Measurements from ENCODE around the gene PKIG.

The PKIG gene

DNA sequence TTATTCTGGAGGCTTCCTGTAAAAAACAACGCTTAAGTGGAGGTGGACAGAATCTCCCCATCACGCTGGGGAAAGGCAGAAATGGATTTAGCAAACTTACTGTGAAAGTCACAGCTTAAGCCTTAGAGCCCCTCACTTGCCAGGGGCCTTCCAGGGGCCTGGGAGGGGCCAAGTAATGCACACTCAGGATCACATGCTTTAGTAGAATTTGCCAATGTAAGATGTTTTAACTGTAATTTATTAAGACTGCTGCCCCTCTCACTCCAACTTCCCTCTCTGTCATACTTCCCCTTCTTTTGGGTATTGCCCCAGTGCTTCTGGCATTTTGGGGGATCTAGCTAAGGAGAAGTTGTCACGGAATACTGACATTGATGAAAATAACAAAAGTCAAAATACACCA, 81.8 kb downstream of the PKIG start:
- H3K9me3 ChIP-seq (ENCODE audit: insufficient read depth, low read depth, low read length), result no peaks in the 10 kb centered on the region
- no peaks in the 10 kb centered on the region for H3K36me3 ChIP-seq (ENCODE audit: insufficient read depth, low read length)
- no peak overlapping the region for H3K4me3 ChIP-seq (ENCODE audit: low read length)
- no peaks in the 10 kb centered on the region for H3K27me3 ChIP-seq (ENCODE audit: insufficient read depth, low read length)
- H3K27ac ChIP-seq (ENCODE audit: low read depth, low read length), result no peak overlapping the region
- H3K4me1 ChIP-seq (ENCODE audit: insufficient read depth, low read length), result no peaks in the 10 kb centered on the region
- WGBS, result 87% methylated on average over 2 of the region's 3 CpGs
- no peak overlapping the region for H3K9ac ChIP-seq (ENCODE audit: low read depth, low read length)

GRCh38 chr20:44666066-44666465, 83.7 kb downstream of the PKIG start:
- no peaks in the 10 kb centered on the region for H3K9me3 ChIP-seq (ENCODE audit: insufficient read depth, low read depth, low read length)
- no peak overlapping the region for H3K27ac ChIP-seq (ENCODE audit: low read depth, low read length)

More at GRCh38 chr20:44666066-44666465, 83.7 kb downstream of the PKIG start:
- Histone ChIP-seq H3K4me3 (ENCODE audit: low read length) (no peak overlapping the region), H3K27me3 (ENCODE audit: insufficient read depth, low read length) (no peaks in the 10 kb centered on the region), H3K9ac (ENCODE audit: low read depth, low read length) (no peak overlapping the region), H3K36me3 (ENCODE audit: insufficient read depth, low read length) (no peaks in the 10 kb centered on the region), H3K4me1 (ENCODE audit: insufficient read depth, low read length) (no peaks in the 10 kb centered on the region)
- WGBS, result 85% methylated on average over 3 of the region's 3 CpGs

Data from HUES64 (cell line).